Neuronal stem cell (in vitro differentiated cells): ENCODE data around the gene PRRG3.

Source experiments
- DNase-seq: peaks from one replicate; pipeline ENCODE4 v3.0.0-alpha.2; 2013; ENCODE audit warnings: low spot score
- H2AFZ ChIP-seq: one replicate; pipeline ENCODE4 v1.6.1; 2013; ENCODE audit warnings: mild to moderate bottlenecking, low read length, inconsistent platforms
- H2AK5ac ChIP-seq: 2 replicates; pipeline ENCODE4 v1.6.1; 2013; ENCODE audit warnings: low read depth, mild to moderate bottlenecking, inconsistent platforms, low read length, moderate library complexity, mixed read lengths
- H2BK120ac ChIP-seq: 2 replicates; pipeline ENCODE4 v1.6.1; 2013; ENCODE audit warnings: low read depth, mild to moderate bottlenecking, inconsistent platforms, low read length, moderate library complexity, mixed read lengths
- H2BK12ac ChIP-seq: one replicate; pipeline ENCODE4 v1.6.1; 2013; ENCODE audit warnings: low read length, inconsistent platforms
- H2BK15ac ChIP-seq: 2 replicates; pipeline ENCODE4 v1.6.1; 2013; ENCODE audit warnings: mild to moderate bottlenecking, low read length, inconsistent platforms, mixed read lengths
- H2BK5ac ChIP-seq: one replicate; pipeline ENCODE4 v1.6.1; 2013; ENCODE audit warnings: inconsistent platforms, mild to moderate bottlenecking, low read length, moderate library complexity
- H3K14ac ChIP-seq: one replicate; pipeline ENCODE4 v1.6.1; 2013; ENCODE audit warnings: low read length, inconsistent platforms
- H3K18ac ChIP-seq: 2 replicates; pipeline ENCODE4 v1.6.1; 2013; ENCODE audit warnings: low read length, inconsistent platforms
- H3K23ac ChIP-seq: 2 replicates; pipeline ENCODE4 v1.6.1; 2013; ENCODE audit warnings: low read depth, mild to moderate bottlenecking, mixed read lengths, low read length, inconsistent platforms; ENCODE audit not compliant: poor library complexity
- H3K27ac ChIP-seq: replicated peaks from 3 replicates; pipeline ENCODE4 v1.5.1; 2013; ENCODE audit warnings: low read length, inconsistent platforms
- H3K27me3 ChIP-seq, 3 experiments: 2 replicates each; pipeline ENCODE4 v1.6.1; 2013; ENCODE audit warnings: low read length in 3 of 3, mild to moderate bottlenecking in 2 of 3, inconsistent platforms in 1 of 3, low read depth in 1 of 3, mixed read lengths in 1 of 3, moderate library complexity in 1 of 3; ENCODE audit not compliant: control insufficient read depth in 3 of 3, insufficient read depth in 3 of 3
- H3K36me3 ChIP-seq, 2 donors: replicated peaks in 1 of 2; 2 replicates each; pipeline ENCODE4 v1.6.1; 2013; ENCODE audit warnings: low read length in 2 of 2; ENCODE audit not compliant: control insufficient read depth in 2 of 2, insufficient read depth in 2 of 2
- H3K4ac ChIP-seq: 2 replicates; pipeline ENCODE4 v1.6.1; 2013; ENCODE audit warnings: inconsistent platforms, mild to moderate bottlenecking, low read length, moderate library complexity
- H3K4me1 ChIP-seq, 2 donors: 1 replicate in 1 of 2; 2 replicates in 1 of 2; pipeline ENCODE4 v1.6.1; 2013; ENCODE audit warnings: low read length in 2 of 2, low read depth in 1 of 2; ENCODE audit not compliant: control insufficient read depth in 2 of 2, insufficient read depth in 1 of 2
- H3K4me2 ChIP-seq: one replicate; pipeline ENCODE4 v1.6.1; 2013; ENCODE audit warnings: mild to moderate bottlenecking, low read length, inconsistent platforms; ENCODE audit not compliant: insufficient read depth, poor library complexity, severe bottlenecking
- H3K4me3 ChIP-seq, 2 donors: 2 replicates each; pipeline ENCODE4 v1.5.1; 2013; ENCODE audit warnings: low read length in 2 of 2, mild to moderate bottlenecking in 2 of 2, inconsistent platforms in 1 of 2, moderate library complexity in 1 of 2
- H3K79me1 ChIP-seq: one replicate; pipeline ENCODE4 v1.6.1; 2013; ENCODE audit warnings: low read depth, mild to moderate bottlenecking, inconsistent platforms, low read length, moderate library complexity
- H3K9ac ChIP-seq: one replicate; pipeline ENCODE4 v1.6.1; 2013; ENCODE audit warnings: mild to moderate bottlenecking, low read depth, low read length, inconsistent platforms; ENCODE audit not compliant: poor library complexity
- H3K9me3 ChIP-seq, 2 donors: replicated peaks in 1 of 2; 2 replicates each; pipeline versions ENCODE3 to v1.6.1; 2013; ENCODE audit warnings: low read length in 2 of 2, mild to moderate bottlenecking in 2 of 2, inconsistent platforms in 1 of 2, low read depth in 1 of 2, mixed read lengths in 1 of 2, moderate library complexity in 1 of 2; ENCODE audit not compliant: control insufficient read depth in 2 of 2, insufficient read depth in 1 of 2
- H4K8ac ChIP-seq: one replicate; pipeline ENCODE4 v1.6.1; 2013; ENCODE audit warnings: low read depth, mild to moderate bottlenecking, inconsistent platforms, low read length, moderate library complexity
- H4K91ac ChIP-seq: one replicate; pipeline ENCODE4 v1.6.1; 2013; ENCODE audit warnings: low read length, low read depth, mild to moderate bottlenecking, inconsistent platforms; ENCODE audit not compliant: poor library complexity
- WGBS, 2 donors: extraction: QIAGEN DNeasy Blood & Tissue Kit; methylation state at CpG; one replicate each; pipeline ENCODE4 v1.1.7; 2013; ENCODE audit warnings: missing lambda C conversion rate in 2 of 2, mixed read lengths in 1 of 2; ENCODE audit not compliant: insufficient read length in 2 of 2, insufficient replicate concordance in 1 of 2; ENCODE audit errors: extremely low coverage in 2 of 2; 5-methylcytosine and 5-hydroxymethylcytosine counted together

The PRRG3 gene

GRCh38 chrX:151703487-151703886 is 8.2 kb downstream of the PRRG3 start:
- Histone ChIP-seq H3K18ac (no peak overlapping the region), H2BK15ac (no peak overlapping the region), H2AFZ (no peak overlapping the region), H2AK5ac (no peak overlapping the region), H2BK12ac (no peak overlapping the region), H3K4me3 (no peak overlapping the region), H3K4me1 (peaks cover 0 to 6% of the 10 kb centered on the region in 2 donors), H3K9ac (no peak overlapping the region), H2BK5ac (no peak overlapping the region), H3K79me1 (no peaks in the 10 kb centered on the region), H3K4me2 (no peak overlapping the region), H3K27ac (no peak overlapping the region), H3K14ac (no peak overlapping the region), H4K91ac (no peak overlapping the region), H4K8ac (no peak overlapping the region), H3K4ac (no peak overlapping the region), H2BK120ac (no peak overlapping the region), H3K23ac (no peak overlapping the region), H3K27me3 (peaks cover 0 to 22% (median 0%) of the 10 kb centered on the region in 3 experiments), H3K9me3 (no peaks in the 10 kb centered on the region), H3K36me3 (no peaks in the 10 kb centered on the region)
- no CpG with 5 or more reads among the region's 7 CpGs for WGBS, 2 donors
- no peak for DNase-seq

GRCh38 chrX:151704041-151704663 is 8.9 kb downstream of the PRRG3 start:
- no peak overlapping the region for H2BK120ac ChIP-seq
- H3K79me1 ChIP-seq: no peaks in the 10 kb centered on the region
- H2BK5ac ChIP-seq: no peak overlapping the region
- H3K4me1 ChIP-seq: peaks cover 0 to 6% of the 10 kb centered on the region in 2 donors
- H4K8ac ChIP-seq: no peak overlapping the region
- H3K4me2 ChIP-seq: no peak overlapping the region
- no peak overlapping the region for H3K27ac ChIP-seq
- H3K27me3 ChIP-seq: peaks cover 0 to 22% (median 0%) of the 10 kb centered on the region in 3 experiments
- DNase-seq: no peak
- H2BK15ac ChIP-seq: no peak overlapping the region
- H3K36me3 ChIP-seq: no peaks in the 10 kb centered on the region
- H2BK12ac ChIP-seq: no peak overlapping the region
- H3K4ac ChIP-seq: no peak overlapping the region
- H2AFZ ChIP-seq: no peak overlapping the region
- H4K91ac ChIP-seq: no peak overlapping the region
- no peak overlapping the region for H3K23ac ChIP-seq
- no peak overlapping the region for H2AK5ac ChIP-seq
- no peak overlapping the region for H3K9ac ChIP-seq
- no peaks in the 10 kb centered on the region for H3K9me3 ChIP-seq
- no CpG with 5 or more reads among the region's 13 CpGs for WGBS, 2 donors
- H3K18ac ChIP-seq: no peak overlapping the region
- no peak overlapping the region for H3K4me3 ChIP-seq
- no peak overlapping the region for H3K14ac ChIP-seq

DNA sequence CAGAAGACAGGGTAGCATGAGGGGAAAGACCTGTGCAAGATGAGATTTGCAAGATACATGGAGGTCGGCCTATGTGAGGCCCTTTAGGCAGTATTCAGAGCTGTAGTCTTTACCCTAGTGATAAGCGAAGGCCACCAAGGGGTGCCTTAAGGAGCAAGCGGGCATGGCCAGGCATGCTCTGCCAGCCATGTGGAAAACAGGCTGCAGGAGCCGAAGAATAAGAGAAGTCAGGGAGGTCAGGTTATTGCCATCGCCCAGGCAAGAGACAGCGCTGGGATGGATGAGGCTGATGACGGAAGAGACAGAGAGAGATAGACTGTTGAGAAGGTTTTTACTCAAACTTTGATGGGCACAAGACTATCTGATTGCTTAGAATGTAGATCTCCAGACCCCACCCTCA is 13.6 kb downstream of the PRRG3 start:
- Histone ChIP-seq H3K4me3 (no peak overlapping the region), H4K8ac (no peak overlapping the region), H3K27ac (no peak overlapping the region), H3K23ac (no peak overlapping the region), H3K79me1 (no peaks in the 10 kb centered on the region), H3K9me3 (no peaks in the 10 kb centered on the region), H3K18ac (no peak overlapping the region), H3K14ac (no peak overlapping the region), H4K91ac (no peak overlapping the region), H2AK5ac (no peak overlapping the region), H3K27me3 (peaks cover 0 to 13% (median 0%) of the 10 kb centered on the region in 3 experiments), H3K36me3 (no peaks in the 10 kb centered on the region), H2BK15ac (no peak overlapping the region), H3K4ac (no peak overlapping the region), H3K4me2 (no peak overlapping the region), H2BK5ac (no peak overlapping the region), H2BK12ac (no peak overlapping the region), H3K4me1 (peaks cover 0 to 2% of the 10 kb centered on the region in 2 donors), H2AFZ (no peak overlapping the region), H3K9ac (no peak overlapping the region), H2BK120ac (no peak overlapping the region)
- DNase-seq: no peak
- no CpG with 5 or more reads among the region's 7 CpGs for WGBS, 2 donors

DNA sequence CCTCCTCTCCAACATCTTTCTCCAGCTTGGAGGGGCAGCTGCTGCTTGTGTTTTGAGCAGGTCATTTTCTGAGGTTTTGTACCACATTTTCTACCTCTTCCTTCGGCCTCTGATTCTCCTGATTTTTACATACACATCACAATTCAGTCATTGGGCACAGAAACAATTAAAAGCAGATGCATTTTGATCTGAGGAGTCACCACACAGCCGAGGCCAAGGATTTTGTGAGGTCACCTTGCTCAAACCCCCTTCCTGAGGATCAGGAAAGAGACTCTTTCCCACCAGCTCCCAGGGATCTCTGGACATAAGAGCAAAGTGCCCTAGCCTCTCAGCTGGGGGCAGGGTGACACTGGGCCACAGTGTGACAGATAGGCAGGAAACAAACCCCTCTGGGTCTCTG is 15.2 kb downstream of the PRRG3 start:
- Histone ChIP-seq H3K23ac (no peak overlapping the region), H2AK5ac (no peak overlapping the region), H3K9me3 (no peaks in the 10 kb centered on the region), H3K14ac (no peak overlapping the region), H3K79me1 (no peaks in the 10 kb centered on the region), H3K4me2 (no peak overlapping the region), H2BK5ac (no peak overlapping the region), H3K4me3 (no peak overlapping the region), H3K4ac (no peak overlapping the region), H4K91ac (no peak overlapping the region), H3K18ac (no peak overlapping the region), H2BK120ac (no peak overlapping the region), H4K8ac (no peak overlapping the region), H2AFZ (no peak overlapping the region), H3K9ac (no peak overlapping the region), H3K36me3 (no peaks in the 10 kb centered on the region), H3K27me3 (peaks cover 0 to 9% (median 0%) of the 10 kb centered on the region in 3 experiments), H2BK15ac (no peak overlapping the region), H2BK12ac (no peak overlapping the region), H3K4me1 (no peaks in the 10 kb centered on the region), H3K27ac (no peak overlapping the region)
- WGBS, 2 donors: no CpG with 5 or more reads among the region's 2 CpGs
- no peak for DNase-seq
